GM19395 (cell line): Measurements from ENCODE around the gene TEX261.

Source experiments
- ATAC-seq: cut with Tn5 transposase; IDR thresholded peaks from one replicate; pipeline ENCODE4 v1.9.1; 2021; ENCODE audit warnings: mild to moderate bottlenecking, moderate library complexity; ENCODE audit not compliant: unreplicated experiment

Gene TEX261

GRCh38 chr2:70937866-70938585, 56.6 kb downstream of the TEX261 start:
- no peak for ATAC-seq

GRCh38 chr2:70936979-70937811, 57.5 kb downstream of the TEX261 start:
- ATAC-seq, result no peak

- ATAC-seq, result no peak
Observed at GRCh38 chr2:70936165-70936978, 58.3 kb downstream of the TEX261 start.
